HepG2 (cell line): ENCODE data around the gene AK3. TPM values are rescaled to one million over a fixed set of nuclear protein-coding genes. Genes with fewer than 3 reads are reported as not detected.

Experiments used
- ADNP ChIP-seq: sonication (generic); formaldehyde crosslinking; IDR thresholded peaks from 2 replicates; pipeline ENCODE4 v1.4.0; 2020; ENCODE audit warnings: missing genetic modification reagents
- CC2D1A ChIP-seq: sonication (generic); formaldehyde crosslinking; IDR thresholded peaks from 2 replicates; pipeline ENCODE4 v1.8.1; 2023; ENCODE audit warnings: mild to moderate bottlenecking, missing genetic modification reagents
- DNMT1 ChIP-seq: sonication (generic); formaldehyde crosslinking; IDR thresholded peaks from 2 replicates; pipeline ENCODE4 v1.5.1; 2020; ENCODE audit warnings: mild to moderate bottlenecking, missing genetic modification reagents
- EHMT2 ChIP-seq: fragments of 200-600 bp; sonication (generic); IDR thresholded peaks from 2 replicates; pipeline ENCODE4 v1.7.0; 2017; ENCODE audit warnings: antibody characterized with exemption, low read depth, low read length, borderline replicate concordance
- ELF4 ChIP-seq: sonication (generic); formaldehyde crosslinking; IDR thresholded peaks from 2 replicates; pipeline ENCODE4 v1.5.0; 2020; ENCODE audit warnings: missing genetic modification reagents, mild to moderate bottlenecking, moderate library complexity, borderline replicate concordance
- FOXJ3 ChIP-seq: sonication (generic); formaldehyde crosslinking; IDR thresholded peaks from 2 replicates; pipeline ENCODE4 v1.4.0; 2020; ENCODE audit warnings: missing genetic modification reagents, mild to moderate bottlenecking, borderline replicate concordance
- HMG20B ChIP-seq: conservative IDR thresholded peaks from 2 replicates; pipeline ENCODE4 v1.6.1; 2016; ENCODE audit warnings: missing genetic modification reagents, missing compliant biosample characterization
- NFIB ChIP-seq: sonication (generic); formaldehyde crosslinking; IDR thresholded peaks from 2 replicates; pipeline ENCODE4 v1.9.0; 2021; ENCODE audit warnings: missing genetic modification reagents, mild to moderate bottlenecking, borderline replicate concordance
- PHF5A ChIP-seq: IDR thresholded peaks from one replicate; pipeline ENCODE4 v1.6.1; 2018; ENCODE audit warnings: low read depth, missing genetic modification reagents; ENCODE audit not compliant: unreplicated experiment
- RFX1 ChIP-seq: fragments of 450-650 bp; IDR thresholded peaks from 2 replicates; pipeline ENCODE4 v1.6.1; 2017
- SMARCC2 ChIP-seq: fragments of 450-650 bp; IDR thresholded peaks from 2 replicates; pipeline ENCODE4 v1.6.1; 2017; ENCODE audit warnings: antibody characterized with exemption, mild to moderate bottlenecking
- STAG1 ChIP-seq: sonication (generic); formaldehyde crosslinking; IDR thresholded peaks from 2 replicates; pipeline ENCODE4 v1.4.0; 2020; ENCODE audit warnings: missing genetic modification reagents
- ZBTB1 ChIP-seq: sonication (generic); formaldehyde crosslinking; IDR thresholded peaks from 2 replicates; pipeline ENCODE4 v1.4.0; 2020; ENCODE audit warnings: missing genetic modification reagents, borderline replicate concordance
- ZBTB3 ChIP-seq: sonication (generic); formaldehyde crosslinking; IDR thresholded peaks from 2 replicates; pipeline ENCODE4 v1.4.0; 2020; ENCODE audit warnings: low read depth, mild to moderate bottlenecking, moderate library complexity, missing genetic modification reagents, borderline replicate concordance
- ZNF276 ChIP-seq: sonication (generic); formaldehyde crosslinking; IDR thresholded peaks from 2 replicates; pipeline ENCODE4 v1.4.0; 2020; ENCODE audit warnings: mild to moderate bottlenecking, low read depth, missing genetic modification reagents
- ZNF354B ChIP-seq: sonication (generic); formaldehyde crosslinking; IDR thresholded peaks from 2 replicates; pipeline ENCODE4 v1.8.0; 2022; ENCODE audit warnings: mild to moderate bottlenecking, missing genetic modification reagents
- ZNF678 ChIP-seq: sonication (generic); formaldehyde crosslinking; IDR thresholded peaks from 2 replicates; pipeline ENCODE4 v1.4.0; 2020; ENCODE audit warnings: mild to moderate bottlenecking, missing genetic modification reagents
- ZNF75D ChIP-seq: sonication (generic); formaldehyde crosslinking; IDR thresholded peaks from 2 replicates; pipeline ENCODE4 v1.8.1; 2023; ENCODE audit warnings: missing genetic modification reagents, mild to moderate bottlenecking, borderline replicate concordance
- ZNF770 ChIP-seq: sonication (generic); formaldehyde crosslinking; IDR thresholded peaks from 2 replicates; pipeline ENCODE4 v1.5.0; 2020; ENCODE audit warnings: mild to moderate bottlenecking, missing genetic modification reagents
- ZNF800 ChIP-seq: sonication (generic); formaldehyde crosslinking; IDR thresholded peaks from 2 replicates; pipeline ENCODE4 v1.4.0; 2020; ENCODE audit warnings: missing genetic modification reagents
- ZNF878 ChIP-seq: sonication (generic); formaldehyde crosslinking; IDR thresholded peaks from 2 replicates; pipeline ENCODE4 v1.8.1; 2023; ENCODE audit warnings: mild to moderate bottlenecking, missing genetic modification reagents, moderate library complexity
- ZSCAN25 ChIP-seq: sonication (generic); formaldehyde crosslinking; IDR thresholded peaks from 2 replicates; pipeline ENCODE4 v1.8.0; 2022; ENCODE audit warnings: mild to moderate bottlenecking, missing genetic modification reagents
- polyA plus RNA-seq, 8 experiments: library from polyadenylated mRNA; depleted of rRNA in 3 of 8; stranded (reverse) in 7 of 8; unstranded in 1 of 8; fragments of >200 nt; fragmentation: Illumina TruSeq in 4 of 8; extraction: Trizol in 4 of 8; gene quantifications; 2 replicates each; pipeline versions ENCODE4 v1.2.1 to v1.2.3, GENCODE V29; 2011 to 2016; ENCODE audit warnings: low read depth in 4 of 8, missing spikeins in 1 of 8, mixed read lengths in 1 of 8; ENCODE audit not compliant: insufficient read depth in 1 of 8
- total RNA-seq, 5 experiments: library from RNA; depleted of rRNA; stranded (reverse); fragments of >200 nt; fragmentation: Illumina TruSeq; extraction: Trizol; gene quantifications; 2 replicates each; pipeline ENCODE4 v1.2.3, GENCODE V29; 2016; ENCODE audit warnings: low read depth in 1 of 5
- TF ChIP-seq, protein P1 (sequence below): sonication (generic); formaldehyde crosslinking; IDR thresholded peaks from 2 replicates; pipeline ENCODE4 v1.8.0; 2022; ENCODE audit warnings: mild to moderate bottlenecking, missing genetic modification reagents, moderate library complexity

The AK3 gene
- total and polyA plus RNA-seq, 2 of the 13 experiments (the other 11 are each of a cell fraction or from before 2014, with no cell fraction given), result 76.8 to 109 TPM

GRCh38 chr9:4662108-4662988, 78.7 kb downstream of the AK3 start, which contains the start of gene PLPP6 (continued):
- TF ChIP-seq ZSCAN25 (CRISPR knock-in tag) (peak; percentile 9; the same call in 1 of the 2 replicates), ZBTB3 (CRISPR knock-in tag) (no peak), CC2D1A (CRISPR knock-in tag) (no peak), ZNF354B (0 out of 2 replicates have a peak, but pooled peaks have one; percentile 20), ZNF878 (CRISPR knock-in tag) (0 out of 2 replicates have a peak, but pooled peaks have one; percentile 15), EHMT2 (no peak), ZBTB1 (CRISPR knock-in tag) (no peak; the same call in 1 of the 2 replicates), HMG20B (CRISPR knock-in tag) (0 out of 2 replicates have a peak, but pooled peaks have one; percentile 45), ELF4 (CRISPR knock-in tag) (peak; percentile 93; the same call in 1 of the 2 replicates), ZNF800 (CRISPR knock-in tag) (peak; percentile 23; the same call in 1 of the 2 replicates), ZNF75D (CRISPR knock-in tag) (no peak), ADNP (no peak), ZNF770 (CRISPR knock-in tag) (peak; percentile 72; the same call in 1 of the 2 replicates), RFX1 (no peak), DNMT1 (CRISPR knock-in tag) (no peak; the same call in 1 of the 2 replicates), SMARCC2 (no peak), PHF5A (CRISPR knock-in tag) (no peak), ZNF678 (no peak), NFIB (CRISPR knock-in tag) (no peak), FOXJ3 (CRISPR knock-in tag) (no peak), STAG1 (CRISPR knock-in tag) (peak; percentile 61), ZNF276 (CRISPR knock-in tag) (no peak)
- TF ChIP-seq, protein P1, sequence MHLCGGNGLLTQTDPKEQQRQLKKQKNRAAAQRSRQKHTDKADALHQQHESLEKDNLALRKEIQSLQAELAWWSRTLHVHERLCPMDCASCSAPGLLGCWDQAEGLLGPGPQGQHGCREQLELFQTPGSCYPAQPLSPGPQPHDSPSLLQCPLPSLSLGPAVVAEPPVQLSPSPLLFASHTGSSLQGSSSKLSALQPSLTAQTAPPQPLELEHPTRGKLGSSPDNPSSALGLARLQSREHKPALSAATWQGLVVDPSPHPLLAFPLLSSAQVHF (CRISPR knock-in tag), result peak; percentile 53; the same call in 1 of the 2 replicates
